IPS-NIHi11 (cell line): ENCODE data around the gene HNRNPUL1.
"Not testable (repeated sequence)": the region's sequence is repeated elsewhere in the genome, so short reads cannot be mapped to it uniquely, and the experiment has no call there.

Experiments used
- DNase-seq: peaks from one replicate; pipeline ENCODE4 v3.0.0; 2012; ENCODE audit warnings: mixed read lengths, low spot score

Gene HNRNPUL1

GRCh38 chr19:41325947-41326706 is 62.0 kb downstream of the HNRNPUL1 start:
- no peak for DNase-seq

DNA sequence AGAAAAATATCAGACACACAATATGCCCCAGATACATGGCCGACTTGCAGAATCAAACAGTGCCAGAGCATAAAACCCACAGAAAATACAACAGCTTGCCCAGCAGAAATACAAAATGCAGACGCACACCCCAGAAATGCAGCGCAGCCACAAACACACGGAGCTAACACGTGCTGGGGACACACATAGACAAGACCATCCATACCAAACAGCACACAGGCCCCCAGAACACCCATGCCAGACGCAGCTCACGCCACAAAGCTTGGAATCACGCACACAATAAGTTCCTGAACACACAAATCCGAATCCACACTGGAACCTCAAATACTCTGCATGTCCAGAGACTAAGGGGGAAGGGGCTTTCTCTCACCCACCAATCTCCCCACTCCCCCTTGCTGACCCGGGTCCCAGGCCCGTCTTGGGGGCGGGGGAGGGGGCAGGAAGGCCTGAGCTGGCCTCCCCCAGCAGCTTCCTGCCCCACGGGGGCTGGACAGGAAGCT is 63.0 kb downstream of the HNRNPUL1 start:
- no peak for DNase-seq

GRCh38 chr19:41327576-41328156 is 63.5 kb downstream of the HNRNPUL1 start:
- DNase-seq: peak; percentile 76

GRCh38 chr19:41328157-41328841 is 64.1 kb downstream of the HNRNPUL1 start:
- no peak for DNase-seq

DNA sequence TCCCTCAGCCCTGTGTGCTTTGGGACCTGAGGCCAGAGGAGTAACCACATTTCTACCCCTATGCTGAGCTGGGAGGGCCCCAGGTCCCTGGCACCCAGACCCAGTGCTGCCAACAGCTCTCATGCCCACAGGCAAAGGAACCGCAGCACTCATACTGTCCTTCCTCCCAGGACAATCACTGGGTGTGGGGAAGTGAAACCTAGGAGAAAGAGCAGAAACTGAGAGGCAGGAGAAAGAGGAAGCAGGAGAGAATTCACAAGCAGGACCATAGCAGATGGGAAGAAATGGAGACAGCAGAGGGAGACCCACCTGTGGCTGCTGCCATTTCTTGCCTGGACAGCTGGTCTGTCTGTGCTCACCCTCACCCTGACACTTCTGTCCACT is 64.7 kb downstream of the HNRNPUL1 start:
- DNase-seq: no peak

GRCh38 chr19:41330481-41330880 is 66.3 kb downstream of the HNRNPUL1 start:
- no peak for DNase-seq

GRCh38 chr19:41330946-41331678 is 66.9 kb downstream of the HNRNPUL1 start:
- DNase-seq: no peak

DNA sequence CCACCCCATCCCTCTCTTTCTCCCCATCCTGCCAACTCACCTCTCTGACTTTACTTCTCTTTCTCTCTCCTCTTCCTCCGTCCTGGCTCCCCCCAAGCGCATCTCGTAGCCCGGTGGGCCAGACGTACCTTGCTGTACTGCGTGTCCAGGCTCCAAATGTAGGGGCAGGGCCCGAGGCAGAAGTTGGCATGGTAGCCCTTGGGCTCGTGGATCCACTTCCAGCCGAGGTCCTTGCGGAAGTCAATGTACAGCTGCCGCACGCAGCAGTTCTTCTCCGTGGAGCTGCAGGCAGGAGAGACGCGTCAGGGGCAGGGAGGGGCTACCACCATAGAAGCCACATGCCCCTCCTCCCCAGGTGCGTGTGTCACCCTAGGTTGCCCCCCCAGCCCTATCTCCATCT is 67.8 kb downstream of the HNRNPUL1 start:
- no peak for DNase-seq

GRCh38 chr19:41332468-41332867 is 68.3 kb downstream of the HNRNPUL1 start:
- DNase-seq: no peak

GRCh38 chr19:41334793-41335192 is 70.6 kb downstream of the HNRNPUL1 start:
- DNase-seq: no peak

GRCh38 chr19:41335467-41335866 is 71.3 kb downstream of the HNRNPUL1 start:
- DNase-seq: no peak

- DNase-seq: no peak
Measured at GRCh38 chr19:41339936-41340335, 75.8 kb downstream of the HNRNPUL1 start.

DNA sequence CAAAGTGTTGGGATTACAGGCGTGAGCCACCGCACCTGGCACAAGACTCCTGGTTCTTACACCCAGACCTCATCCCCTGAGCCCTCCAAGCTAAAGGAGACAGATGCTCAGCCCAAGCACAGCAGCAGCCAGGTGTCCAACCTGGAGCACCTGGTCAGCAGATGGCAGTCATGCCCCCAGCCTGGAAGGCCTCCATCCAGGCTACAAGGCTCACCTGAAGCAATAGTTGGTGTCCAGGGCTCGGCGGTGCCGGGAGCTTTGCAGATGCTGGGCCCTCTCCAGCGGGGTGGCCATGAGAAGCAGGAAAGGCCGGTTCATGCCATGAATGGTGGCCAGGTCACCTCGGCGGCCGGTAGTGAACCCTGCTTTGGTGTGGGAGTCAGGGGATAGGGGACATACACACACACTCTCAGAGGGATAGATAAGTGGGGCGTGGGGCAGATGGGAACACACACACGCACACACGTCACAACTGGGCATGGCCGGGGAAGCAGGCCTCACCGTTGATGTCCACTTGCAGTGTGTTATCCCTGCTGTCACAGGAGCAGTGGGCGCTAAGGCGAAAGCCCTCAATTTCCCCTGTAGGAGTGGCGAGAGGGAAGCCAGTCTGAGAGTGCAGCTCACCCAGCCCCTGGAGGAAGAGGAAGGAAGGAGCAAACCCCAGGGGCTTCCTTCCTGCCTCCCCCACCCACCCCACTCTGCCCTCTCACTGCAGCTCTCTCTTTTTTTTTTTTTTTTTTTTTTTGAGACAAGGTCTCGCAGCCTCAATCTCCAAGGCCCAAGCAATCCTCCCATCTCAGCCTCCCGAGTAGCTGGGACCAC is 77.7 kb downstream of the HNRNPUL1 start:
- DNase-seq: peak; percentile 64

DNA sequence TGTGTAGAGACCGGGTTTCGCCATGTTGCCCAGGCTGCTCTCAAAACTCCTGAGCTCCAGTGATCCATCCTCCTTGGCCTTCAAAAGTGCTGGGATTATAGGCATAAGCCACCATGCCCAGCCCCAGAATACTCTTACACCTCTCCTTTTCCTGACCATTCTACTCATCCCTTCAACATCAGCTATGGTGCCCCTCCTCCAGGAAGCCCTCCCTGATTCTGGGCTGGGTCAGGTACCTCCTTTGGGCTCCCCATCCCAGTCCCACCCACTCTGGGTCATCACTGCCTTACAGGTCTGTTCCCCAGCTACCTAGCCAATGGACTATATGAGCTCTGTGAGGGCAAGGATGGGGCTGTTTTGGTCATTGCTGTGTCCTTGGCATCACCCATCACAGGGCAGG is 80.0 kb downstream of the HNRNPUL1 start:
- DNase-seq: no peak

DNA sequence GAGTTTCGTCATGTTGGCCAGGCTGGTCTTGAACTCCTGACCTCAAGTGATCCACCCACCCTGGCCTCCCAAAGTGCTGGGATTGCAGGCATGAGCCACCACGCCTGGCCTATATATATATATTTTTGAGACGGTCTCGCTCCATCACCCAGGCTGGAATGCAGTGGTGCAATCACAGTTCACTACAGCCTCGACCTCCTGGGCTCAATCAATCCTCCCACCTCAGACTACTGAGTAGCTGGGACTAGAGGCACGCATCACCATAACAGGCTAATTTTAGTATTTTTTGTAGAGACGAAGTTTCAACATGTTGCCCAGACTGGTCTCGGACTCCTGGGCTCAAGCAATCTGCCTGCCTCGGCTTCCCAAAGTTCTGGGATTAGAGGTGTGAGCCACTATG is 82.7 kb downstream of the HNRNPUL1 start:
- DNase-seq: not testable (repeated sequence)

DNA sequence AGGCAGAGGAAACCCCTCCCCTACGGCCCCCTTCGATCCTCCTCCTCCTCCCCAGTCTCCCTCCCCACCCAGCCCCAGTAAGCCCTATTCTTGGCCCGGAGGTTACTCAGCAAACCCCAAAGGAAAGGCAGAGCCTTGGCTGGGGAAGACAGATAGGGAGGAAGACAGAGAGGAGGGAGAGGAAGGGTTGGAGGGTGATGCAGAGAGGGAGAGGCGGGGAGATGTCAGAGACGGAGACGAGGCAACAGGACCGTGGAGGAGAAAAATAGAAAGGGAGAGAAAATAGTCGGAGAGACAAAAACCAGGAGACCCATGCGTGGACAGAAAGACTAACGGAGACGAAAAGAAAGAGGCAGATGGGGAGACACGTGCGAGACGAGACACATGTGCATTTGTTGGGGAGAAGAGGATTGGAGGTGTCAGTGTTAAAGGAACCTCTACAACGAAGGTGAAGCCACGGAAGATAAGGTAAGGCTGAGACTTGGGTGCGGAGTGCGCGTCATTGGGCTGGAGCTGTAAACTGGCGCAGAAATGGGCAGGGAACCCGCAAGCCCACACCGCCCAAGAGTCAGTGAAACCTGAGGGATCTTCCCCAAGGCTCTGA is 86.7 kb downstream of the HNRNPUL1 start:
- DNase-seq: peak; percentile 18

GRCh38 chr19:41351339-41352245 is 87.4 kb downstream of the HNRNPUL1 start:
- DNase-seq: peak; percentile 86

- DNase-seq: no peak
Measured at GRCh38 chr19:41352279-41352608, 88.1 kb downstream of the HNRNPUL1 start.

DNA sequence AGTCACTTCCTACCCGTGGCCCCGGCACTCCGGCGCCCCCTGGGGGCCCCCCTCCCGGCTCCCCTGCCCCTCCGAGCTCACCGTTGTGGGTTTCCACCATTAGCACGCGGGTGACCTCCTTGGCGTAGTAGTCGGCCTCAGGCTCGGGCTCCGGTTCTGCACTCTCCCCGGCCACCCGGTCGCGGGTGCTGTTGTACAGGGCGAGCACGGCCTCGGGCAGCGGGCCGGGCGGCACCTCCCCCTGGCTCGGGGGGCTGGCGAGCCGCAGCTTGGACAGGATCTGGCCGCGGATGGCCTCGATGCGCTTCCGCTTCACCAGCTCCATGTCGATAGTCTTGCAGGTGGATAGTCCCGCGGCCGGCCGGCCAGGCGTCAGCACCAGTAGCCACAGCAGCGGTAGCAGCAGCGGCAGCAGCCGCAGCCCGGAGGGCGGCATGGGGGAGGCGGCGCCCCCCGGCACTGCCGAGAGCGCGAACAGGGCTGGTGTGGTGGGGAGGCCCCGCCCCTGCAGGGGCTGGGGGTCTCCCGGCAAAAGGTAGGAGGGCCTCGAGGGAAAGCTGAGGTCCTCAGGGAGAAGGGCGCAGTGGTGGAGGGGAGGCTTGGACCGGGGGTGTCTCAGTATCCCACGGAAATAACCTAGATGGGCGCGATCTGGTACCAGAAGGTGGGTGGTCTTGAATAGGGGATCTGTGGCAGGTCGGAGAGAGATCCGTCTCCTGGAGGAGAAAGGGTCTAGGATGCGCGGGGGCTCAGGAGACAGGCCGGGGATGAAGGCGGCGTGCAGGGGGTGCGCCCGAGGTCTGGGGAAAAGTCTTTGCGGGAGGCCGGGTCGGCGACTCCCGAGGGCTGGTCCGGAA is 88.7 kb downstream of the HNRNPUL1 start:
- DNase-seq: peak; percentile 84
